Loucy (cell line): ENCODE data around the gene ACADM.

ENCODE experiments used
- H2AFZ ChIP-seq: fragments of 200-600 bp; sonication (generic); 2 replicates; pipeline ENCODE4 v1.6.0; 2016; ENCODE audit warnings: antibody characterized with exemption, mild to moderate bottlenecking, low read length, moderate library complexity
- H3F3A ChIP-seq: fragments of 200-600 bp; 2 replicates; pipeline ENCODE4 v1.6.0; 2016; ENCODE audit warnings: antibody characterized with exemption, low read depth, mild to moderate bottlenecking
- H3K27me3 ChIP-seq: fragments of 200-600 bp; sonication (generic); 2 replicates; pipeline ENCODE4 v1.6.1; 2014; ENCODE audit warnings: low read length, mild to moderate bottlenecking; ENCODE audit not compliant: insufficient read depth, poor library complexity, severe bottlenecking
- H3K36me3 ChIP-seq: fragments of 200-600 bp; sonication (generic); 2 replicates; pipeline ENCODE4 v1.6.1; 2016; ENCODE audit warnings: low read length; ENCODE audit not compliant: insufficient read depth
- H3K4me1 ChIP-seq: fragments of 200-600 bp; sonication (generic); 2 replicates; pipeline ENCODE4 v1.5.1; 2014; ENCODE audit warnings: low read length, mild to moderate bottlenecking; ENCODE audit not compliant: insufficient read depth, poor library complexity, severe bottlenecking
- H3K4me2 ChIP-seq: fragments of 200-600 bp; sonication (generic); 2 replicates; pipeline ENCODE4 v1.6.0; 2014; ENCODE audit warnings: antibody characterized with exemption, low read length, low read depth, mild to moderate bottlenecking; ENCODE audit not compliant: poor library complexity, severe bottlenecking
- H3K4me3 ChIP-seq: fragments of 200-600 bp; sonication (generic); 2 replicates; pipeline ENCODE4 v1.5.1; 2014; ENCODE audit warnings: low read length, mild to moderate bottlenecking, mixed read lengths; ENCODE audit not compliant: poor library complexity, severe bottlenecking
- H3K79me2 ChIP-seq: fragments of 200-600 bp; sonication (generic); 2 replicates; pipeline ENCODE4 v1.6.1; 2014; ENCODE audit warnings: low read length; ENCODE audit not compliant: insufficient read depth
- H3K9ac ChIP-seq: fragments of 200-600 bp; sonication (generic); 2 replicates; pipeline ENCODE4 v1.6.0; 2014; ENCODE audit warnings: mild to moderate bottlenecking, low read depth, low read length, moderate library complexity; ENCODE audit not compliant: poor library complexity, severe bottlenecking
- H3K9me2 ChIP-seq: fragments of 200-600 bp; sonication (generic); replicated peaks from 2 replicates; pipeline ENCODE4 v1.6.1; 2016; ENCODE audit warnings: low read depth, low read length, mixed read lengths
- H3K9me3 ChIP-seq: fragments of 200-600 bp; sonication (generic); 2 replicates; pipeline ENCODE4 v1.6.1; 2014; ENCODE audit warnings: mild to moderate bottlenecking, antibody characterized with exemption, low read length, low read depth; ENCODE audit not compliant: insufficient read depth
- H4K20me1 ChIP-seq: fragments of 200-600 bp; sonication (generic); 2 replicates; pipeline ENCODE4 v1.6.0; 2014; ENCODE audit warnings: antibody characterized with exemption, low read length, mild to moderate bottlenecking; ENCODE audit not compliant: insufficient read depth, poor library complexity, severe bottlenecking
- CTCF ChIP-seq: fragments of 200-600 bp; sonication (generic); conservative IDR thresholded peaks from 2 replicates; pipeline ENCODE4 v1.5.1; 2014; ENCODE audit warnings: mild to moderate bottlenecking, antibody characterized with exemption, low read length
- EZH2phosphoT487 ChIP-seq: fragments of 200-600 bp; IDR thresholded peaks from 2 replicates; pipeline ENCODE4 v1.6.1; 2018; ENCODE audit warnings: antibody characterized with exemption, mild to moderate bottlenecking, moderate library complexity, borderline replicate concordance

Gene ACADM

GRCh38 chr1:75733661-75734060, 9.2 kb downstream of the ACADM start:
- H3K4me1 ChIP-seq: peaks cover 13% of the 10 kb centered on the region
- H4K20me1 ChIP-seq: peaks cover 18% of the 10 kb centered on the region
- no peak overlapping the region for H2AFZ ChIP-seq
- H3K79me2 ChIP-seq: peaks cover 29% of the 10 kb centered on the region
- no peaks in the 10 kb centered on the region for H3K9me3 ChIP-seq
- no peaks in the 10 kb centered on the region for H3F3A ChIP-seq
- peaks cover 29% of the 10 kb centered on the region; the same call in 1 of the 2 replicates for H3K36me3 ChIP-seq
- H3K4me2 ChIP-seq: no peak overlapping the region
- no peak for TF ChIP-seq CTCF
- no peak for TF ChIP-seq EZH2phosphoT487
- H3K27me3 ChIP-seq: no peaks in the 10 kb centered on the region
- H3K4me3 ChIP-seq: no peak overlapping the region
- H3K9ac ChIP-seq: no peak overlapping the region
- no peaks in the 10 kb centered on the region for H3K9me2 ChIP-seq

- H3K4me2 ChIP-seq: no peak overlapping the region
- H3K9me3 ChIP-seq: no peaks in the 10 kb centered on the region
- H3K36me3 ChIP-seq: peaks cover 49% of the 10 kb centered on the region
- H3F3A ChIP-seq: no peaks in the 10 kb centered on the region
- H3K9me2 ChIP-seq: no peaks in the 10 kb centered on the region
- peaks cover 7% of the 10 kb centered on the region for H3K79me2 ChIP-seq
- H2AFZ ChIP-seq: no peak overlapping the region
- H3K27me3 ChIP-seq: no peaks in the 10 kb centered on the region
- peaks cover 13% of the 10 kb centered on the region for H3K4me1 ChIP-seq
- no peak overlapping the region for H3K4me3 ChIP-seq
- H3K9ac ChIP-seq: no peak overlapping the region
- peaks cover 11% of the 10 kb centered on the region for H4K20me1 ChIP-seq
- TF ChIP-seq CTCF (no peak), EZH2phosphoT487 (no peak)
These were observed 11.5 kb downstream of the ACADM start for GRCh38 chr1:75736016-75736415.

- TF ChIP-seq EZH2phosphoT487 (no peak), CTCF (no peak)
- no peak overlapping the region for H3K4me2 ChIP-seq
- no peaks in the 10 kb centered on the region for H3K9me3 ChIP-seq
- H3K27me3 ChIP-seq: no peaks in the 10 kb centered on the region
- H3K79me2 ChIP-seq: no peaks in the 10 kb centered on the region
- H3K9me2 ChIP-seq: no peaks in the 10 kb centered on the region
- peaks cover 6% of the 10 kb centered on the region for H4K20me1 ChIP-seq
- no peak overlapping the region for H3K9ac ChIP-seq
- H3F3A ChIP-seq: no peaks in the 10 kb centered on the region
- peaks cover 49% of the 10 kb centered on the region for H3K36me3 ChIP-seq
- no peaks in the 10 kb centered on the region for H3K4me1 ChIP-seq
- no peak overlapping the region for H3K4me3 ChIP-seq
- H2AFZ ChIP-seq: no peak overlapping the region
These were observed 17.6 kb downstream of the ACADM start for GRCh38 chr1:75742047-75742625.
